GM15510 (cell line): ENCODE results near the gene TMEM225.

Experiments used
- POLR2A ChIP-seq: IDR thresholded peaks from 3 replicates; pipeline ENCODE4 v1.6.1; 2011; ENCODE audit warnings: borderline replicate concordance; ENCODE audit not compliant: insufficient read length; ENCODE audit errors: extremely low read depth

Gene TMEM225

DNA sequence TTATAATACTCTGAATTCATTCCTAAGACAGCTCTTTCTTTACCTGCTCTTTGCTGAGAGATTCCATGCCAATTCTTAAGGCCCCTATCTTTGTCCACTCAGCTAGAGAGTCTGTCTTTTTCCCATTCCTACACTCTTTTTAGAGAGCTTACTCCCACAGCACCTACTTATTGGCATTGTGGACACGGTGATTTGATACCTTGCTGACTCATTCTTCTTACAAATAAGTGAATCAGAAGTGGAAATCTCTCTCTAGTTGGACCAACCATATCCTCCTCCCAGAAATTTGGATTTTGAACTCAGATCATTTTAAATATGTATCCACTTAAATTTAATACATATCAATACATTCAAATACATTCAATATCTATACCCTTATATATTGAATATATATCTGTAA is 46.8 kb downstream of the TMEM225 start:
- TF ChIP-seq POLR2A, result no peak

DNA sequence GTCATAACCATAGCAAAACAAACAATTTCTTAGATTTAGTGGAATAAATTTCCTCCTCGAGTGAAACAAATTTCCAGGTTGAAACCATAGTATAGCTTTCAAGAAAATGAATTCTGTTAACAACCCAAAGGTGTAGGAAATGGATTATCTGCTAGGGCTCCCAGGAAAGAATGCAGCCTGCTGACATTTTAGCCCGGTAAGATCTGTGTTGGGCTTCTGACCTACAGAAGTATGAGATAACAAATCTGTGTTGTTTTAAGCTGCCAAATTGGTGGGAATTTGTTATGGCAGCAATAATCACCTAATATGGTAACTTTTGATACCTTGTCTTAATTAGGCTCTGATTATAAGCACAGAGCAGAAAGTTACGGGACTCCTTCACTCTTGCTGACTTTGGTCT is 47.3 kb downstream of the TMEM225 start:
- TF ChIP-seq POLR2A, result no peak

DNA sequence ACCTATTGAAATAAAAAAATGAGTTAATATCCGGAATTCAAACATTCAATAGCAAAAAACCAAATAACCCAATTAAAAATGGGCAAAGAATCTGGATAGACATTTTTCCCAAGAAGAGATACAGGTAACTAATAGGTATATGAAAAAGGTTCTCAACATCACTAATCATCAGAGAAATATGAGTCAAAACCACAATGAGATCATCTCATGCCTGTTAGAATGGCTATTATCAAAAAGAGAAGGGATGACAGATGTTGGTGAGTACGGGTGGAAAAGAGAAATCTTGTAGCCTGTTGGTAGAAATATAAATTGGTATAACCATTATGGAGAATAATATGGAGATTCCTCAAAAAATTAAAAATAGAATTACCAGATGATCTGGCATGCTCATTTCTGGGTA is 52.4 kb downstream of the TMEM225 start:
- no peak for TF ChIP-seq POLR2A
